Keratinocyte (primary cell): ENCODE measurements around the gene CDKN2D.

ENCODE experiments used
- EZH2 ChIP-seq: IDR thresholded peaks from one replicate; pipeline ENCODE4 v1.6.1; 2012; ENCODE audit warnings: inconsistent platforms, mild to moderate bottlenecking, low read length, moderate library complexity
- TF ChIP-seq, protein P1 (sequence below), 3 experiments: IDR thresholded peaks in 1 of 3; conservative IDR thresholded peaks in 1 of 3; optimal IDR thresholded peaks in 1 of 3; 2 replicates in 2 of 3; 3 replicates in 1 of 3; pipeline versions ENCODE3 to v1.5.1; 2011; ENCODE audit warnings: low read length in 3 of 3, mild to moderate bottlenecking in 3 of 3, moderate library complexity in 2 of 3, control low read depth in 1 of 3, inconsistent platforms in 1 of 3; ENCODE audit not compliant: insufficient read depth in 2 of 3; ENCODE audit errors: extremely low read depth in 1 of 3

DNA sequence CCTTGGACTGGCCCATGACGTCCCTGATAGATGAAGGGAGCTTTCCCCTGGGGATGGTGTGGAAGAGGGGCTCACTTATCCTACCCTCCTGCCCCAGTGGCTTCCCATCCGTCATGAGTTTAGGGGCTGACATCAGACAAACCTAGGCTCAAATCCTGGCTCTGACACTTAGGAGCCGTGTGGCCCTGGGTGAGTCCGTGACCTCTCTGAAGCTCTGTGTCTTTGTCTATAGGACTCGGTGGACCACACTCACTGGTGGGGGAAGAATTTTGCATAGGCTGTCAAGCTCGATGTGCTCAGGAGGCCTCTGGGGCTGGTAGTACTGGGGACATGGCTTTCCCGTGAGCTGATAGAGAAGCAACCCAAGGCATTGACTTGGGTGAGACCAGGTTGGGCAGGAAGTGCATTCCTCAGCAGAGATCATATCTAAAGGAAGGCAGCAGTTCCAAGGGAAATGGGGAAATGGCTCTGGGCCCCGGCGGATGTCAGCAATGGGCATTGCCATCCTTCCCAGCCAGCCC is 35.7 kb upstream of the CDKN2D start:
- TF ChIP-seq, protein P1, sequence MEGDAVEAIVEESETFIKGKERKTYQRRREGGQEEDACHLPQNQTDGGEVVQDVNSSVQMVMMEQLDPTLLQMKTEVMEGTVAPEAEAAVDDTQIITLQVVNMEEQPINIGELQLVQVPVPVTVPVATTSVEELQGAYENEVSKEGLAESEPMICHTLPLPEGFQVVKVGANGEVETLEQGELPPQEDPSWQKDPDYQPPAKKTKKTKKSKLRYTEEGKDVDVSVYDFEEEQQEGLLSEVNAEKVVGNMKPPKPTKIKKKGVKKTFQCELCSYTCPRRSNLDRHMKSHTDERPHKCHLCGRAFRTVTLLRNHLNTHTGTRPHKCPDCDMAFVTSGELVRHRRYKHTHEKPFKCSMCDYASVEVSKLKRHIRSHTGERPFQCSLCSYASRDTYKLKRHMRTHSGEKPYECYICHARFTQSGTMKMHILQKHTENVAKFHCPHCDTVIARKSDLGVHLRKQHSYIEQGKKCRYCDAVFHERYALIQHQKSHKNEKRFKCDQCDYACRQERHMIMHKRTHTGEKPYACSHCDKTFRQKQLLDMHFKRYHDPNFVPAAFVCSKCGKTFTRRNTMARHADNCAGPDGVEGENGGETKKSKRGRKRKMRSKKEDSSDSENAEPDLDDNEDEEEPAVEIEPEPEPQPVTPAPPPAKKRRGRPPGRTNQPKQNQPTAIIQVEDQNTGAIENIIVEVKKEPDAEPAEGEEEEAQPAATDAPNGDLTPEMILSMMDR (optimal IDR thresholded peaks at IDR 0.05 in 1 of 3, IDR thresholded peaks at IDR 0.05 in 1 of 3, conservative IDR thresholded peaks at IDR 0.05 in 1 of 3; ENCODE audit: extremely low read depth in 1 of 3, insufficient read depth in 2 of 3, low read length in 3 of 3): no peak
- no peak for TF ChIP-seq EZH2
